AG04450 (cell line): ENCODE measurements around the gene CEP162. TPM values are rescaled to one million over a fixed set of nuclear protein-coding genes. Genes with fewer than 3 reads are reported as not detected.

Experiments used
- CTCF ChIA-PET: fragments of 300-600, 350-600 bp; formaldehyde crosslinking; extraction: SDS; loops from one replicate; lab custom pipeline; 2022; ENCODE audit warnings: antibody characterized with exemption, inconsistent platforms; lab: Charles Lee
- POLR2A ChIA-PET: fragments of 350-600 bp; formaldehyde crosslinking; extraction: SDS; loops from one replicate; lab custom pipeline; 2021; ENCODE audit warnings: antibody characterized with exemption, inconsistent platforms; lab: Yijun Ruan, JAX
- DNase-seq: peaks from one replicate; pipeline ENCODE4 v3.0.0-alpha.2; 2011; ENCODE audit warnings: low read depth, low spot score
- H3K27ac ChIP-seq: one replicate; pipeline ENCODE4 v1.5.1; 2012; ENCODE audit warnings: low read depth, low read length, control low read depth
- H3K27me3 ChIP-seq: one replicate; pipeline ENCODE4 v1.6.0; 2012; ENCODE audit warnings: low read length; ENCODE audit not compliant: control insufficient read depth, insufficient read depth
- H3K4me3 ChIP-seq: 2 replicates; pipeline ENCODE4 v1.5.1; 2011; ENCODE audit warnings: mild to moderate bottlenecking, low read depth, low read length, control low read depth
- H3K9me3 ChIP-seq: 2 replicates; pipeline ENCODE4 v1.5.1; 2012; ENCODE audit warnings: low read length; ENCODE audit not compliant: control insufficient read depth, insufficient read depth
- polyA plus RNA-seq: library from polyadenylated mRNA; depleted of rRNA; stranded (reverse); fragments of >200 nt; gene quantifications from 2 replicates; pipeline ENCODE4 v1.2.3, GENCODE V29; 2011; rRNA removed
- TF ChIP-seq, protein P1 (sequence below): IDR thresholded peaks from 2 replicates; pipeline ENCODE4 v1.5.1; 2011; ENCODE audit warnings: low read depth, low read length, control low read depth, inconsistent platforms

Gene CEP162
- polyA plus RNA-seq, 1 experiment, result 5.3 TPM

GRCh38 chr6:84078335-84078734, 149.1 kb downstream of the CEP162 start:
- DNase-seq, result no peak
- no peaks in the 10 kb centered on the region for H3K9me3 ChIP-seq
- H3K27me3 ChIP-seq, result no peaks in the 10 kb centered on the region
- H3K4me3 ChIP-seq, result no peak overlapping the region
- ChIA-PET CTCF (no interaction called here), POLR2A (no interaction called here)
- H3K27ac ChIP-seq, result no peak overlapping the region
- TF ChIP-seq, protein P1, sequence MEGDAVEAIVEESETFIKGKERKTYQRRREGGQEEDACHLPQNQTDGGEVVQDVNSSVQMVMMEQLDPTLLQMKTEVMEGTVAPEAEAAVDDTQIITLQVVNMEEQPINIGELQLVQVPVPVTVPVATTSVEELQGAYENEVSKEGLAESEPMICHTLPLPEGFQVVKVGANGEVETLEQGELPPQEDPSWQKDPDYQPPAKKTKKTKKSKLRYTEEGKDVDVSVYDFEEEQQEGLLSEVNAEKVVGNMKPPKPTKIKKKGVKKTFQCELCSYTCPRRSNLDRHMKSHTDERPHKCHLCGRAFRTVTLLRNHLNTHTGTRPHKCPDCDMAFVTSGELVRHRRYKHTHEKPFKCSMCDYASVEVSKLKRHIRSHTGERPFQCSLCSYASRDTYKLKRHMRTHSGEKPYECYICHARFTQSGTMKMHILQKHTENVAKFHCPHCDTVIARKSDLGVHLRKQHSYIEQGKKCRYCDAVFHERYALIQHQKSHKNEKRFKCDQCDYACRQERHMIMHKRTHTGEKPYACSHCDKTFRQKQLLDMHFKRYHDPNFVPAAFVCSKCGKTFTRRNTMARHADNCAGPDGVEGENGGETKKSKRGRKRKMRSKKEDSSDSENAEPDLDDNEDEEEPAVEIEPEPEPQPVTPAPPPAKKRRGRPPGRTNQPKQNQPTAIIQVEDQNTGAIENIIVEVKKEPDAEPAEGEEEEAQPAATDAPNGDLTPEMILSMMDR, result no peak

DNA sequence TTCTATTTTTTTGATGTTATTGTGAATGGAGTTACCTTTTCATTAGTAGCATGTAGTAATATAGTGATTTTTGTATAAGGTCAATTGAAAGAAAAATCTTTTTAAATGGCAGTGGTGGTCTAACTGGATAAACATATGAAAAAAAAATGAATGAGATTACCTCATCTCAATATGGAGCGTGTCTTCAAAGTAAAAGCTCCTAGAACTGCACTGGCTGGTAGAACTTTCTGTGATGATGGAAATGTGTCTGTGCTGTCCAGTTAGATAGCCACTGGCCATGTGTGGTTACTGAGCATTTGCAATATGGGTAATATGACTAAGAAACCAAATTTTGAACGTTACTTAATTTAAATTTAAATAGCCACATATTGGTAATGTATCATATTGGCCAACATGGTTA, 149.8 kb downstream of the CEP162 start:
- Histone ChIP-seq H3K27ac (no peak overlapping the region), H3K27me3 (no peaks in the 10 kb centered on the region), H3K9me3 (no peaks in the 10 kb centered on the region), H3K4me3 (no peak overlapping the region)
- ChIA-PET CTCF (no interaction called here), POLR2A (no interaction called here)
- no peak for DNase-seq
- TF ChIP-seq, protein P1, result no peak

GRCh38 chr6:84074988-84075781, 152.3 kb downstream of the CEP162 start:
- POLR2A ChIA-PET, result no interaction called here
- H3K27me3 ChIP-seq, result no peaks in the 10 kb centered on the region
- TF ChIP-seq, protein P1, result no peak
- DNase-seq, result no peak
- no peak overlapping the region for H3K4me3 ChIP-seq
- H3K27ac ChIP-seq, result no peak overlapping the region
- CTCF ChIA-PET, result no interaction called here
- no peaks in the 10 kb centered on the region for H3K9me3 ChIP-seq

Other genes with a start within 250 kb of the CEP162 start
- not detected in 2 replicates for gene MRAP2, start 193.9 kb downstream of the CEP162 start, polyA plus RNA-seq